Rectal smooth muscle tissue (tissue), 1 donor: ENCODE measurements around the gene SUGCT.

Source experiments
- H3K27ac ChIP-seq: one replicate; pipeline ENCODE4 v1.7.0; 2013; ENCODE audit warnings: low read depth, low read length, inconsistent platforms
- H3K27me3 ChIP-seq: one replicate; pipeline ENCODE4 v1.7.0; 2013; ENCODE audit warnings: low read length; ENCODE audit not compliant: control insufficient read depth, insufficient read depth
- H3K36me3 ChIP-seq: one replicate; pipeline ENCODE4 v1.7.0; 2013; ENCODE audit warnings: low read length; ENCODE audit not compliant: control insufficient read depth, insufficient read depth
- H3K4me1 ChIP-seq: one replicate; pipeline ENCODE4 v1.7.0; 2013; ENCODE audit warnings: low read length; ENCODE audit not compliant: control insufficient read depth, insufficient read depth
- H3K4me3 ChIP-seq: one replicate; pipeline ENCODE4 v1.7.0; 2013; ENCODE audit warnings: low read length
- H3K9ac ChIP-seq: one replicate; pipeline ENCODE4 v1.7.0; 2013; ENCODE audit warnings: low read length

The SUGCT gene

DNA sequence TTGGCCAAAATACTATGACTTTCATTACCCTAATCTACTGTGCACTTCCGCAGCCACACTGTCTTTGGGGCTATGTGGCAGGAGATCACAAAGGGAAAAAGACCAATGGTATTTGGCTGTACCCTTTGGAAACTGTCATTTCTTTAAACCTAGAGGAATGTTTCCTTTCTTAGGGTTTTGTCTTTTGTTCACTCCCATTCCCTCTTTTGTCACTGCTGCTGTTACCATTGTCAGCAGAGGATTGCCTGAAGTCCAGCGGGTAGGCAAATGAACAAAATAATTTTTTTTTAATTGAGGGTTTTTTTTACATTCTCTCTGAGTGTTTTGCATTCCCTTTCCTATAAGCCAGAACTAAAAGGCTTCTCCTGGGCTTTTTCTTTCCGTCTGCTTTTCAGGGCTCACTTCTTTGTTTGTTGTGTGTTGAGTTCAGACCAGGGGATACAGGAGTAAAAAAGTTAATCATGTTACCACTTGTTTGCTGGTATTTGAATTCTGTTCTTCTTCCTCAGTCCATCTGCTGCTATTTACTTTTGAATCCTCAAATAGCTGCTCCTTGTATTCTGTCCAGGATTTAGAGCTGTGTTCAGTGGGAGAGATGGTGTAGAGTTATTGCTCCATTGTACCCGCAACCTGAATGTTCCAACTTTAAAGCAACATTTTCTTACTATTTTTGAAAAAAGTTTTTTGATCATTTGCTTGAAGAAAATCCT, 374.6 kb downstream of the SUGCT start:
- Histone ChIP-seq H3K4me1 (no peaks in the 10 kb centered on the region), H3K27me3 (no peaks in the 10 kb centered on the region), H3K4me3 (no peak overlapping the region), H3K27ac (no peak overlapping the region), H3K36me3 (no peaks in the 10 kb centered on the region), H3K9ac (no peak overlapping the region)

- Histone ChIP-seq H3K4me1 (no peaks in the 10 kb centered on the region), H3K27me3 (no peaks in the 10 kb centered on the region), H3K9ac (no peak overlapping the region), H3K4me3 (no peak overlapping the region), H3K27ac (no peak overlapping the region), H3K36me3 (no peaks in the 10 kb centered on the region)
Observed at GRCh38 chr7:40516376-40516775, 381.6 kb downstream of the SUGCT start.

GRCh38 chr7:40519009-40519408, 384.2 kb downstream of the SUGCT start:
- Histone ChIP-seq H3K9ac (no peak overlapping the region), H3K4me3 (no peak overlapping the region), H3K27ac (no peak overlapping the region), H3K36me3 (no peaks in the 10 kb centered on the region), H3K4me1 (no peaks in the 10 kb centered on the region), H3K27me3 (no peaks in the 10 kb centered on the region)

DNA sequence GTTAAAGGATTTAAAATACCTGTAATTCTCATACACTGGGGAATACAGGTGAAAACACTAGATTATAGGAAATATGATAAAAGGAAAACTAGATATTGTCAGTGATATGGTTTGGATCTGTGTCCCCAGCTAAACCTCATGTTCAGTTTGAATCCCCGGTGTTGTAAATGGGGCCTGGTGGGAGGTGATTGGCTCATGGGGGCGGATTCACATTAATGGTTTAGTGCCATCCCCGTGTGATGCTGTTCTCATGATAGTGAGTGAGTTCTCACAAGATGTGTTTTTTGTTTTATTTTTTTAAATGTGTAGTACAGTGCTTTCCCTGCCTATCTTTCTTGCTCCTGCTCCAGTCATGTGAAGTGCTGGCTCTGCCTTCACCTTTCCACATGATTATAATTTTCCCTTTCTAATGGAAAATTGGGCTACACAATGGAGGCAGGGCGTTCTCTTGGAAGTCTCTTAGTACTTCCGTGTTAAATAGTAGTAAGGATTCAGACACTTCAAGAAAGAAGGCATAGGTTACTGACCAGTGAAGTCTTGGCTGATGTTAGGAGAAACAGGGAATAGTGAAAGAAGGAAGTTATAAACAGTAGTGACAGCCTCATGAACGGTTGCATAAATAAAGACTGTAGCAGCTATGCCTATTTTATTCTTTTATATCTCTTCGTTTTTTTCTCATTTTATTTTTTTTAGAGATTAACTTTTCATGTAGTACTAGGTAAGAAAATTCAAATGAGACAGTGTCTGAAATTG, 386.4 kb downstream of the SUGCT start:
- Histone ChIP-seq H3K4me3 (no peak overlapping the region), H3K36me3 (no peaks in the 10 kb centered on the region), H3K27ac (no peak overlapping the region), H3K4me1 (peaks cover 3% of the 10 kb centered on the region), H3K9ac (no peak overlapping the region), H3K27me3 (no peaks in the 10 kb centered on the region)

GRCh38 chr7:40525764-40526163, 391.0 kb downstream of the SUGCT start:
- Histone ChIP-seq H3K27me3 (no peaks in the 10 kb centered on the region), H3K27ac (no peak overlapping the region), H3K4me1 (peaks cover 17% of the 10 kb centered on the region), H3K36me3 (no peaks in the 10 kb centered on the region), H3K4me3 (no peak overlapping the region), H3K9ac (no peak overlapping the region)

DNA sequence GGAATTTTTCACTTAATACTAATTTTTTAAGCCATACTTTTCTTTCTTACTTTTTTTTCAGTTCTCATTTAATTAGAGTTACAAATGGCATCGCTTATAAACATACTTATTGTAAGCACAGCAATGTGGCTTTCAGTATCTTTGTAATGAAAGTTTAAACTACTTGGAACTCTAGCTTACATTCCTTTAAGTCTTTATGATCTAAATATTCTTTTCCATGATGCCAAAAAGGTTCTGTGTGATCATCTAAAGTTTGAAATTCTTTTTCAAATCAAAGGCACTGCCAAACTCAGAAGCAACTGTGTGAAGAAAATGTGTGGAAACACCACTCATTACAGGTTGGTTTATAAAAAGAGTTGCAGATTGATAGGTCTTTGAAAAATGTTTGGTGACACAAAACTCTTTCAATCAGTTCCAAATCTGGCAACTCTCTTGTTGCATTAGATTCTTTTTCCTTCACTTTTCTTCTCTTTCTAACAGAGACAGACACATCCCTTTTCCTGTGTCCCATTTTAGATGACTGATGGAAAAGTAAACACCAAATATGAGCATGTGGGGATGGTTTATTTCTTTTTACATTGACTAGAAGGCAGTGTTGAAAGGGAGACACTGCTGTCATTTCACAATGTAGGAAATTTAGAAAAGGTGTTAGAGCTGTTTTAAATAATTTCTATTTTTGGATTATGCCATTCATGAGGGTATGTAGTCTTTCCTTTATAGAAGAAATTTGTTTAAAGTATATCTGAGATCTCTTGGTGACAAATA, 392.3 kb downstream of the SUGCT start:
- no peaks in the 10 kb centered on the region for H3K27me3 ChIP-seq
- H3K4me3 ChIP-seq = no peak overlapping the region
- H3K36me3 ChIP-seq = no peaks in the 10 kb centered on the region
- H3K27ac ChIP-seq = no peak overlapping the region
- H3K4me1 ChIP-seq = peaks cover 17% of the 10 kb centered on the region
- H3K9ac ChIP-seq = no peak overlapping the region

- H3K4me1 ChIP-seq = peaks cover 17% of the 10 kb centered on the region
- no peak overlapping the region for H3K27ac ChIP-seq
- H3K36me3 ChIP-seq = no peaks in the 10 kb centered on the region
- H3K27me3 ChIP-seq = no peaks in the 10 kb centered on the region
- no peak overlapping the region for H3K4me3 ChIP-seq
- H3K9ac ChIP-seq = no peak overlapping the region
Observed at GRCh38 chr7:40527723-40528122, 392.9 kb downstream of the SUGCT start.

GRCh38 chr7:40530292-40530691, 395.5 kb downstream of the SUGCT start:
- H3K4me3 ChIP-seq = no peak overlapping the region
- peaks cover 14% of the 10 kb centered on the region for H3K4me1 ChIP-seq
- no peak overlapping the region for H3K9ac ChIP-seq
- H3K27ac ChIP-seq = no peak overlapping the region
- H3K27me3 ChIP-seq = no peaks in the 10 kb centered on the region
- H3K36me3 ChIP-seq = no peaks in the 10 kb centered on the region

- H3K27me3 ChIP-seq = no peaks in the 10 kb centered on the region
- no peaks in the 10 kb centered on the region for H3K36me3 ChIP-seq
- H3K4me3 ChIP-seq = no peak overlapping the region
- H3K4me1 ChIP-seq = peaks cover 13% of the 10 kb centered on the region
- no peak overlapping the region for H3K27ac ChIP-seq
- H3K9ac ChIP-seq = no peak overlapping the region
Observed at GRCh38 chr7:40531956-40532355, 397.2 kb downstream of the SUGCT start.

GRCh38 chr7:40535678-40536077, 400.9 kb downstream of the SUGCT start:
- H3K36me3 ChIP-seq = no peaks in the 10 kb centered on the region
- H3K9ac ChIP-seq = no peak overlapping the region

DNA sequence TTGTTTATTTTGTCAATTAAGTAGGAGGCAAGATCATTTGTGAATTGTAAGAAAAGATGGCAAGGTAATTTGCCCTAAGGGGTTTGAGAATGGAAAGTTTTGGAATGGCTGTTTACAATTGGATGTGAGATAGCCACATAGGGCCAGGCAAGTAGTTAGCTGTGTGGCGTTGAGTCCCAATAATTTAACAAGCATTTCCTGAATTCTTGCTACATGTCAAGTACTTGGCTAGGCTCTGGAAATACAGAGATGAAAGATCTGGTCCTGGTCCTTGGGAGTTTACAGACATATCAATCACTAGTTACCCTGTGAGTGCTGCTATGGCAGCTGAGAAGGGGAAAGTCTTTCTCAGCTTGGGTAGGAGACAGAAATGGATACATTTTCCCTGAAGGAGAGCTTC, 401.6 kb downstream of the SUGCT start:
- H3K9ac ChIP-seq = no peak overlapping the region
- no peak overlapping the region for H3K4me3 ChIP-seq
- no peak overlapping the region for H3K27ac ChIP-seq
- no peaks in the 10 kb centered on the region for H3K36me3 ChIP-seq
- H3K27me3 ChIP-seq = no peaks in the 10 kb centered on the region
- peaks cover 6% of the 10 kb centered on the region for H3K4me1 ChIP-seq

More at GRCh38 chr7:40535678-40536077, 400.9 kb downstream of the SUGCT start:
- no peak overlapping the region for H3K4me3 ChIP-seq
- H3K27ac ChIP-seq = no peak overlapping the region
- no peaks in the 10 kb centered on the region for H3K27me3 ChIP-seq
- peaks cover 6% of the 10 kb centered on the region for H3K4me1 ChIP-seq

- H3K4me3 ChIP-seq = no peak overlapping the region
Observed at GRCh38 chr7:40538281-40538680, 403.5 kb downstream of the SUGCT start.

More at GRCh38 chr7:40538281-40538680, 403.5 kb downstream of the SUGCT start:
- Histone ChIP-seq H3K4me1 (peaks cover 12% of the 10 kb centered on the region), H3K36me3 (no peaks in the 10 kb centered on the region), H3K27ac (no peak overlapping the region), H3K27me3 (no peaks in the 10 kb centered on the region), H3K9ac (no peak overlapping the region)
